Fibroblast of pulmonary artery (primary cell): ENCODE results near the gene BAZ1B.

Experiments
- DNase-seq: peaks from one replicate; pipeline ENCODE4 v3.0.0-alpha.2; 2010; ENCODE audit warnings: low read depth
- H3K4me3 ChIP-seq: replicated peaks from 2 replicates; pipeline ENCODE4 v1.5.1; 2011; ENCODE audit warnings: low read depth, mild to moderate bottlenecking, control low read depth, low read length, moderate library complexity
- CTCF ChIP-seq: IDR thresholded peaks from 2 replicates; pipeline ENCODE4 v1.5.1; 2011; ENCODE audit warnings: mild to moderate bottlenecking, control low read depth, low read length, inconsistent platforms; ENCODE audit errors: missing control alignments

The BAZ1B gene

GRCh38 chr7:73391396-73391795, 130.7 kb downstream of the BAZ1B start:
- no peak overlapping the region for H3K4me3 ChIP-seq
- DNase-seq = no peak
- TF ChIP-seq CTCF = no peak
